ENCODE data around the gene PEAR1. TPM values are rescaled to one million over a fixed set of nuclear protein-coding genes. Genes with fewer than 3 reads are reported as not detected.

PEAR1 gene
- total RNA-seq, 1 experiment from 2014 or later = 10.8 TPM

- POLR2A ChIA-PET = no interaction called here
- no peaks in the 10 kb centered on the region for H3K9me2 ChIP-seq (ENCODE audit: insufficient read depth)
- TF ChIP-seq TCF7L2 (IDR thresholded peaks at IDR 0.05; ENCODE audit: borderline replicate concordance, extremely low read depth, insufficient read depth, insufficient read length) (no peak), POLR2AphosphoS5 (IDR thresholded peaks at IDR 0.05; ENCODE audit: low read depth, low read length) (no peak), JUND (IDR thresholded peaks at IDR 0.05) (no peak), ZNF274 (IDR thresholded peaks at IDR 0.05; ENCODE audit: low read depth, low read length) (no peak), SIN3A (IDR thresholded peaks at IDR 0.05; ENCODE audit: low read depth) (no peak), YY1 (IDR thresholded peaks at IDR 0.05; ENCODE audit: extremely low read depth, insufficient replicate concordance, low read depth, low read length) (no peak), SRF (IDR thresholded peaks at IDR 0.05; ENCODE audit: low read depth) (no peak), ZBTB33 (IDR thresholded peaks at IDR 0.05; ENCODE audit: extremely low read depth, insufficient replicate concordance, low read length) (no peak), CEBPB (IDR thresholded peaks at IDR 0.05; ENCODE audit: low read depth) (no peak), SP1 (IDR thresholded peaks at IDR 0.05; ENCODE audit: low read depth) (no peak), REST (IDR thresholded peaks at IDR 0.05; ENCODE audit: low read depth) (no peak), CTCF (IDR thresholded peaks at IDR 0.05 in 2 of 3, conservative IDR thresholded peaks at IDR 0.05 in 1 of 3; ENCODE audit: borderline replicate concordance in 1 of 3, insufficient read depth in 1 of 3, low read depth in 2 of 3, low read length in 2 of 3) (no peak)
- no peaks in the 10 kb centered on the region; a peak in 1 of 4 replicates for H3K9me3 ChIP-seq (ENCODE audit: control insufficient read depth in 1 of 2, insufficient read depth in 1 of 2, low read depth in 1 of 2, low read length in 2 of 2)
- H3K36me3 ChIP-seq (ENCODE audit: control insufficient read depth in 1 of 2, insufficient read depth in 2 of 2, low read length in 2 of 2) = no peaks in the 10 kb centered on the region
- no peak overlapping the region for H3K9ac ChIP-seq (ENCODE audit: low read length)
- CTCF ChIA-PET = no interaction called here
- H3K4me1 ChIP-seq (ENCODE audit: control insufficient read depth in 1 of 2, insufficient read depth in 2 of 2, low read length in 2 of 2) = peaks cover 6 to 20% of the 10 kb centered on the region in 2 experiments; a peak in 3 of 4 replicates
- intact Hi-C loops (cut with micrococcal nuclease) = no loop called here
- DNase-seq (ENCODE audit: low read depth, low spot score) (no peak), ATAC-seq (no peak)
- H3K27ac ChIP-seq (ENCODE audit: low read depth, low read length) = no peak overlapping the region
- RAD21 ChIA-PET (ENCODE audit: low non-redundant PET in 1 of 2, low total read pairs in 2 of 2, uncharacterized antibody in 2 of 2, unreplicated experiment in 2 of 2) = no interaction called here
- no peaks in the 10 kb centered on the region for H3K27me3 ChIP-seq (ENCODE audit: insufficient read depth, low read length)
- no peak overlapping the region for H3K4me3 ChIP-seq (replicated peaks in 1 of 2; ENCODE audit: low read depth in 1 of 2, low read length in 2 of 2)
- no peak overlapping the region for H3K4me2 ChIP-seq (ENCODE audit: low read length)
- H3K79me2 ChIP-seq (ENCODE audit: insufficient read depth, low read length) = no peaks in the 10 kb centered on the region
- H2AFZ ChIP-seq (ENCODE audit: low read depth, low read length, poor library complexity, severe bottlenecking) = no peak overlapping the region
- no TSS peak for BruUV-seq (replicated peaks)
- no peaks in the 10 kb centered on the region for H4K20me1 ChIP-seq (ENCODE audit: insufficient read depth)
Observed at GRCh38 chr1:156903328-156904091, 10.0 kb downstream of the PEAR1 start.
